HL-60/S4 (cell line): ENCODE data around the gene ADIG.

ENCODE experiments used
- in situ Hi-C: fragments of 300-500 bp; cut with MboI; formaldehyde crosslinking; loops from 2 replicates; pipeline ENCODE4 v1.14.3; 2022; ENCODE audit warnings: low sequenced_read_pairs

Gene ADIG

GRCh38 chr20:38601216-38602184, 20.5 kb downstream of the ADIG start, which contains the start of gene ARHGAP40:
Gene ARHGAP40, plus strand, starts transcription at chr20:38601809.
- in situ Hi-C loops = no loop called here

- in situ Hi-C loops = no loop called here
Measured at GRCh38 chr20:38602185-38602581, 21.2 kb downstream of the ADIG start.

DNA sequence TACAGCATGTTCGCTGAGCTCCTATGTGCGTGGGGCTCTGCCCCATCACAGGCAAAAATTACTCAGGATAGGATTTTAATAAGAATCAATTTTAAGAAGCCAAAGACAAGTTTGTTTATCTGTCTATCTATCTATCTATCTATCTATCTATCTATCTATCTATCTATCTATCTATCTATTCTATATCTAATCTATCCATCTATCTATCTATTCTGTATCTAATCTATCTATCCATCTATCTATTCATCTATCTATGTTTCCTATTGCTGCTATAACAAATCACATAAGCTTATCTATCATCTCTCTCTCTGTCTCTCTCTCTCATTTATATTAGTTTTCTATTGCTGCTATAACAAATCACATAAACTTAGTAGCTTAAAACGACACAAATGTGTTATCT, 22.3 kb downstream of the ADIG start:
- in situ Hi-C loops = no loop called here

DNA sequence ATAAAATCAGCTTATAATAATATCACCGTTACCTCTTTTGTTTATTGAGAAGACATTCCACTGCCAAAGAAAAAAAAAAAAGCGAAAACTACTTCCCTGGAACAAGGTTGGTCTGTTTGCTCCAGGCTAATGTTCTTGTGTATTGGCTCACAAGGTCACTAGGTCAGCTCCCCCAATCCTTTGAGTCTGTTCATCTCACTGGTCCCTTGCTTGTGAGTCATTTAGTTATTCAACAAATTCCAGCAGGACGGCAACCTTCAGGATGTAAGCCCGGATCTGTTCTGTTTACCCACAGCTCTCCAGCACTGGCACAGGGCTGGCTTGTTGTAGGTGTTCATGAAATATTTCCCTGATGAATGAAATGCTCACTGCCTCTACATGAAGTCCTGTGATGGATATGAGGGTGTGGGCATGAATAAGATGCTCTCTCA, 23.9 kb downstream of the ADIG start:
- in situ Hi-C loops = no loop called here

DNA sequence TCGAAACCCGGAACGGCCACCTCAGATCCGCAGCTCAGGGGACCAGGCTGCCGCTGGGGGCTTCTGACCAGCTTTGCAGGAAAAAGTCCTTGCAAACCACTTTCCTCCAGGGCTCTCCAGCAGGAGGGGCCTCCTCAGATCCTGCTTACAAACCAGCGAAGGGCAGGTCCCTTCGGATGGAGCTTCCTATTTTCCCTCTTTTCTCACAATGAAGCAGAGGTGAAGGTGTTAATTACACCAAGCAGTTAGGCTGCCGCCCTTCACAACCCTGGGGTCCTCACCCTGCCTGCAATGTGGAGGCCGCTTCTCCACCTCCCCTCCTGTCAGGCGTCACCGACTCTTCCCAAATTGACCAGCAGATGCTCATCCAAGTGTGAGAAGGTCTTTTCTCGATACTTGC, 26.4 kb downstream of the ADIG start:
- in situ Hi-C loops = no loop called here

DNA sequence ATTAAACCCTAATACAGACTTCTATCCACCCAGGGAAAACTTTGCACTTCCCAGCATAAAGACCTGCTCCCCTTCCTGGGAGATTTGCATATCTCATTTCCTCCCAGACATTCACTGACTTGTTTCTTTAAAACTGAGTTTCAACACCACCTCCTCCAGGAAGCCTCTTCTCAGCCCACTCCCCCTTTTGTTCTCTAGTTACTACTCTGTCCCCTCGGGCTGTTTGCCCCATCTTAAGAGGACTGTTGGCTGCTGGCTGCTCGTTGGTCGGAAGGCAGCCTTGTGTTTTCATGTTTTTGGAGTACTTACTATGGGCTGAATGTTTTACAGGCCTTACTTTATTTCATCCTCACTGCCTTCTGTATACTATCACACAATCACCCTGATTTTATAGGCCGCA, 27.2 kb downstream of the ADIG start:
- in situ Hi-C loops = no loop called here

GRCh38 chr20:38609815-38610214, 28.8 kb downstream of the ADIG start:
- in situ Hi-C loops = no loop called here

DNA sequence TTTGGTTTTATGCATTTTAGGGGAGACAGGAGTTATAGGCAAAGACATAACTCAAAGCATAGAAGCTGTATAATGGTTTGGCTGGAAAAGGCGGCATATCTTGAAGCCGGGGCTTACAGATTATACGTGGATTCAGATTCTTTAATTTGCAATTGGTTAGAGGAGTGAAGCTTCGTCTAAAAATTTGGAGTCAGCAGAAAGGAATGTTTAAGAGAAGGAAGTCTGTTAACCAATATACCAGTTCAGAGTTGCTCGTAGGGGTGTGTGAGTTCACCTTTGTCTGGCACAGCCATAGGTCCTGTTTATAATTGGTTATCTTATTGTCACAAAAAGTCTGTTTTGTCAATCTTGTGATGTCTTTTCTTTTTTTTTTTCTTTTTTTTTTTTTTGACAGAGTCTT, 29.5 kb downstream of the ADIG start:
- in situ Hi-C loops = no loop called here

DNA sequence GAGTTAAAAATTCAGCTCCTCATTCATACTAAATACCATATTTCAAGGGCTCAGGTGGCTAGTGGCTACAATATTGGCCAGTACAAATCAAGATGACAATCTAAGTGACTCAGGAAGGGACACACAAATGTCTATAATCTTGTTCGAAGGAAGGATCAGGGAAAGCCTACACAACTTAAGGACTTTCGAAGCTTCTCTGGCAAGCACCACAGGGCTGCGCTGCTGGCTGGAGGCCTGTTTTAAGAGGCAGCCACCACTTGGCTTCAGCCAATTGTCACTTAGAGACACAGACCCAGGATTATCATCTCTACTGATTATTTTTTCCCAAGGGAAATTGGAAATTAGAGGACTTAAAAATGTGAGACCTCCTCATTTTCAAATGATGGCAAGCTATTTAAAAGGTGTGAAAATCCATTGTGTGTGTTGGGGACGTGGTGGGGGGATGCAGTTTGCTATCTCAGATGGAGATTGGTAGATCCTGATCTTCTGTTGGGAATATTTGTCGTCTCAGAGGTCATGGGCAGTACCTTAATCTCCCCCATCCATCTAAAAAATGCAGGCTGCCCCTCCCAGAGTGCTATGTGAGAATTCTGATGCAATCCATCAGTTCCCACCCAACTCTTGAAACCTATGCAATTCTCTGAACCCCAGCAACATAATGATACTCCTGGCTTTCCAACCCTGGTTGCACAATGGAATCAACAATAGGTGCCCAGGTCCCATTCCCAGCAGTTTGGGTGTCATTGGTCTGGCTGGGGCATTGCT, 31.9 kb downstream of the ADIG start:
- in situ Hi-C loops = no loop called here

DNA sequence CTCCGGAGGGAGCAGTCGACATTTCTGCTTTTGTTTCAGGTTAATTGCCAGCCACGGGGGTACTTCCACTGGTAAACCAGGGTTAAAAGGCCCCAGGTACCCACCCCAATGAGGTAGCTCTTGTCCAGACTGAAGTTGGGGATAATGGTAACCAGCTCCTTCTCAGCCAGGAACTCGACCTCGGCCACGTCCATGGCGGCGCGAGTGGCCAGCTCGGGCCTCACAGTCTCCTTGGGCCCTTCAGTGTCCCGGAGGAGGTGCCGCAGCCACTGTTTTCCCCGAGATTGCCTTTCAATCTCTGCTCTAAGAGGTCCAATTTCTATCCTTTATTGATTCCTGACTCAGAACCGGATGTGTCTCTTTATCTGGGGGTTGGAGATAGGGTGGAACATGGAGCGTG, 34.3 kb downstream of the ADIG start:
- in situ Hi-C loops = no loop called here

DNA sequence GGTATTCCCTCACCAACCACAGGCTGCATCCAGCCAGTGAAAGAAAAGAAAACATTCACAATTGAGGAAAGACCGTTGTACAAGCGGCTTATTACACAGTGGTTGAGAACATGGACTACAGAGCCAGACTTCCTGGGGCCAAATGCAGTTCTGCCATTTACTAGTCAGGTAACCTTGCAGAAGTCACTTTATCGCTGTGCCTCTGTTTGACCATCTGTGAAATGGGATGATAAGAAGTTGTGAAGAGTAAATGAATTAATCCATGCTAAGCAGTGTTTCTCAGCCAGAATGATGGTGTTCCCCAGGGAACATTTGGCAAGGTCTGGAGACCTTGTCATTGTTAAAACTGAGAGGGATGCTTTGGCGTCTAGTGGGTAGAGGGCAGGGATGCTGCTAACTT, 35.5 kb downstream of the ADIG start:
- in situ Hi-C loops = no loop called here

GRCh38 chr20:38617011-38617829, 36.2 kb downstream of the ADIG start:
- in situ Hi-C loops = no loop called here

GRCh38 chr20:38617830-38618196, 36.8 kb downstream of the ADIG start:
- in situ Hi-C loops = no loop called here

- in situ Hi-C loops = no loop called here
Measured at GRCh38 chr20:38620441-38620840, 39.4 kb downstream of the ADIG start.

DNA sequence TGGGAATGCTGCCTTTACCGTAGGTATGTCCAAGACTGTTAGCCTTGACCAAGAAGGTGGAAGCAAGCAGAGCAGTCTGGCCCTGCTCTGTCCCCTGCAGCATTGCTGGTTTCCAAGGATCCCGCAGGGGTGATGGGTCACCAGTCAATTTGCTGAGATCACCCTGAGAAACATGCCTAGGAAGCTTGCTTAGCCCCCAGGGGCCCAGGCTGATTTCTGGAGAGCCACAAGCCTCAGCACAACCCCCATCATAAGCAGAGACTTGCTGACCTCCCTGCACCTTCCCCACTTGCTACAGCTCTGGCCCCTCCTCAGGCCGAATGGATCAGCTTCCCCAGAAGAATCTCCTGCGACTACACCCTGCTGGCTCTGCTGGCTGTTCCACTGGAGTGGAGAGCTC, 42.1 kb downstream of the ADIG start:
- in situ Hi-C loops = no loop called here

DNA sequence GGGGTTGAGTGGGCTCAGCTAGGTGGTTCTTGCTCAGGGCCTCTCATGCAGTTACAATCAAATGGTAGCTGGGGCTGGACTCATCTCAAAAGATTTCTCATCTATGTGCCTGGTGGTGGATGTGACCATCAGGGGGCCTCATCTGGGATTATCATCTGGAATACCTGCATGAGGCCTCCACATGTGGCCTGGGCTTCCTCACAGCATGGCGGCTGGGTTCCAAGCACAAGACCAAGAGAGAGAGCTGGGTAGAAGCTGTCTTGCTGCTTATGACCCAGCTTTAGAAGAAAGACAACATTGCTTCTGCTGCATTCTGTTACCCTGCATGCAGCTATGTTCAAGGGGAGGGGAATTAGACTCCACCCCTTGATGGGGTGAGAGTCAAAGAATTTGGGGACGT, 43.1 kb downstream of the ADIG start:
- in situ Hi-C loops = no loop called here

DNA sequence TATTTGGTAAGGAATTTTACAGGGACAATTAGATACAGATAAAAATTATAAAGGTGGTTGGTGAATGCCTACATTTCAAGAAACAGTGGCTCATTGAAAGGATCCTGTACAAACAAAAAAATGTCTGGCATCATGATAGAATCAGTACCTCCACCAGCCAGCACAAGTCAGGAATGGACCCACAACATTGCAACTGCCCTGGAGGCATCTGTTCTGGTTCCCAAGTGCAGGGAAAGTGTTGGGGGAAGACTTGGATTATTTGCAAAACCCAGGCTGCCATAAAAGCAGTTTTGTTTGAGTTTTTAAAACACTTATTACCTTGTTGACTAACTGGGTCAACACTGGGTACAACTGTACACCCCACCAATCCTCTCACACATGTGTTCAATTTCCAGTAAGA, 44.9 kb downstream of the ADIG start:
- in situ Hi-C loops = no loop called here

DNA sequence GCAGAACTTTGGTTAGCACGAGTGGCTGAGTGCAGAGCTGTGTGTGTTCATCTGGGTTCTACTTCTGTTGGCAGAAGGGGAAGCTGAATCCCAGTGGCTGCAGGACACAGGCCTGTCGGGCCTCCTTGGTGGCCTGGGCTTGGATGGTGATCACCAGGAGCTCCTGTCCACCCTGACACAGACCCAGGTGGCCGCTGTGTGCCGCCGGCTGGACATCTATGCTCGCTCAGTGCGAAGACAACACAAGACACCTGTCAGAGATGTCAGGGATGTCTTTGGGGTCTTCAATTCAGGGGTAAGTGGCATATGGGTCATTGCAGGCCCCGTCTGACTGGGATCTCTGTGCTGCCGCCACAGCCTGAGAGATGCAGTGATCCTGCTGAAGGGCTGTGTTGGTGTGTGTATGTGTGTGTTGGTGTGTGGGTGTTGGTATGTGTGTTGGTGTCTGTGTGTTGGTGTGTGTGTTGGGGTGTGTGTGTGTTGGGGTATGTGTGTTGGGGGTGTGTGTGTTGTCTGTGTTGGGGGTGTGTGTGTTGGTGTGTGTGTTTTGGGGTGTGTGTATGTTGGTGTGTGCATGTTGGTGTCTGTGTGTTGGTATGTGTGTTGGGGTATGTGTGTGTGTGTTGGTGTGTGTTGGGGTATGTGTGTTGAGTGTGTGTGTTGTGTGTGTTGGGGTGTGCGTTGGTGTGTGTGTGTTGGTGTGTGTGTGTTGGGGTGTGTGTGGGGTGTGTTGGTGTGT, 46.1 kb downstream of the ADIG start:
- in situ Hi-C loops = no loop called here

- in situ Hi-C loops = no loop called here
Measured at GRCh38 chr20:38628580-38629470, 47.8 kb downstream of the ADIG start.
